HFF-Myc (cell line): ENCODE measurements around the gene MYH14.

Source experiments
- DNase-seq: peaks from one replicate; pipeline ENCODE4 v3.0.0-alpha.2; 2011; ENCODE audit warnings: low read depth; ENCODE audit errors: extremely low read depth
- H3K4me3 ChIP-seq: replicated peaks from 2 replicates; pipeline ENCODE4 v1.5.1; 2011; ENCODE audit warnings: low read depth, mild to moderate bottlenecking, control low read depth, low read length
- CTCF ChIP-seq: IDR thresholded peaks from 2 replicates; pipeline ENCODE4 v1.5.1; 2012; ENCODE audit warnings: mild to moderate bottlenecking, low read depth, low read length, control low read depth; ENCODE audit errors: missing control alignments

Gene MYH14

GRCh38 chr19:50205681-50206138 is 2.3 kb downstream of the MYH14 start:
- H3K4me3 ChIP-seq, result no peak overlapping the region
- no peak for DNase-seq
- no peak for TF ChIP-seq CTCF

- H3K4me3 ChIP-seq, result no peak overlapping the region
- no peak for TF ChIP-seq CTCF
- no peak for DNase-seq
These were observed 2.8 kb downstream of the MYH14 start for GRCh38 chr19:50206191-50206590.

GRCh38 chr19:50207730-50208129 is 4.3 kb downstream of the MYH14 start:
- H3K4me3 ChIP-seq, result no peak overlapping the region
- no peak for DNase-seq
- no peak for TF ChIP-seq CTCF

- H3K4me3 ChIP-seq, result no peak overlapping the region
- no peak for TF ChIP-seq CTCF
- no peak for DNase-seq
These were observed 5.7 kb downstream of the MYH14 start for GRCh38 chr19:50209131-50209530.

GRCh38 chr19:50210425-50210824 is 7.0 kb downstream of the MYH14 start:
- H3K4me3 ChIP-seq, result no peak overlapping the region
- no peak for DNase-seq
- TF ChIP-seq CTCF, result no peak

- no peak overlapping the region for H3K4me3 ChIP-seq
- no peak for TF ChIP-seq CTCF
- no peak for DNase-seq
These were observed 10.5 kb downstream of the MYH14 start for GRCh38 chr19:50213925-50214324.
